Tibial artery (tissue), 4 donors: Measurements from ENCODE around the gene GRHL3.

ENCODE experiments used
- DNase-seq, 2 donors: peaks; one replicate each; pipeline ENCODE4 v3.0.0-alpha.2; 2019
- H3K27ac ChIP-seq, 2 donors: fragments of 200-600 bp; sonication (generic) in 1 of 2; 1 replicate in 1 of 2; 2 replicates in 1 of 2; pipeline ENCODE4 v1.5.1; 2018 to 2019; ENCODE audit warnings: mild to moderate bottlenecking in 1 of 2
- H3K27me3 ChIP-seq, 2 donors: fragments of 200-600 bp; sonication (generic) in 1 of 2; one replicate each; pipeline versions ENCODE4 v1.5.1 to v1.6.0; 2016 to 2019
- H3K36me3 ChIP-seq, 3 donors: fragments of 200-600 bp; sonication (generic) in 2 of 3; one replicate each; pipeline ENCODE4 v1.5.1; 2016 to 2019; ENCODE audit warnings: mild to moderate bottlenecking in 2 of 3
- H3K4me1 ChIP-seq, 4 donors: fragments of 200-600 bp; sonication (generic) in 2 of 4; 1 replicate in 3 of 4; 2 replicates in 1 of 4; pipeline ENCODE4 v1.5.1; 2016 to 2019
- H3K4me3 ChIP-seq, 2 donors: fragments of 200-600 bp; sonication (generic) in 1 of 2; 1 replicate in 1 of 2; 2 replicates in 1 of 2; pipeline ENCODE4 v1.5.1; 2018 to 2019; ENCODE audit warnings: mild to moderate bottlenecking in 2 of 2
- H3K9me3 ChIP-seq, 3 donors: fragments of 200-600 bp; sonication (generic) in 1 of 3; one replicate each; pipeline ENCODE4 v1.5.1; 2016 to 2019
- CTCF ChIP-seq, 2 experiments: fragments of 200-600 bp in 1 of 2; fragments of 450-650 bp in 1 of 2; IDR thresholded peaks; one replicate each; pipeline ENCODE4 v1.5.1; 2017 to 2019; ENCODE audit warnings: antibody characterized with exemption in 2 of 2, mild to moderate bottlenecking in 1 of 2, moderate library complexity in 1 of 2
- intact Hi-C: fragments of 100-400 bp; cut with DNase I; formaldehyde crosslinking; loops from one replicate; pipeline ENCODE4 v1.15.0; 2023; ENCODE audit warnings: low total_unique reads

The GRHL3 gene

GRCh38 chr1:24386931-24387330 lies 67.8 kb downstream of the GRHL3 start:
- intact Hi-C loops = no loop called here
- no peak for TF ChIP-seq CTCF (IDR thresholded peaks at IDR 0.05)
- Histone ChIP-seq H3K4me3 (no peak overlapping the region), H3K27me3 (peaks cover 0 to 5% of the 10 kb centered on the region in 2 donors), H3K27ac (no peak overlapping the region), H3K4me1 (peaks cover 0 to under 1% (median 0%) of the 10 kb centered on the region in 4 donors), H3K36me3 (no peaks in the 10 kb centered on the region), H3K9me3 (no peaks in the 10 kb centered on the region)
- DNase-seq = no peak

- peaks cover 0 to 8% of the 10 kb centered on the region in 2 donors for H3K27me3 ChIP-seq
- H3K27ac ChIP-seq = no peak overlapping the region
- H3K4me1 ChIP-seq = peaks cover 0 to 4% (median 0%) of the 10 kb centered on the region in 4 donors
- no peaks in the 10 kb centered on the region for H3K36me3 ChIP-seq
- no peak overlapping the region for H3K4me3 ChIP-seq
- H3K9me3 ChIP-seq = no peaks in the 10 kb centered on the region
- no peak for DNase-seq
- intact Hi-C loops = no loop called here
- no peak for TF ChIP-seq CTCF (IDR thresholded peaks at IDR 0.05)
Observed at GRCh38 chr1:24387636-24388175, 68.5 kb downstream of the GRHL3 start.

DNA sequence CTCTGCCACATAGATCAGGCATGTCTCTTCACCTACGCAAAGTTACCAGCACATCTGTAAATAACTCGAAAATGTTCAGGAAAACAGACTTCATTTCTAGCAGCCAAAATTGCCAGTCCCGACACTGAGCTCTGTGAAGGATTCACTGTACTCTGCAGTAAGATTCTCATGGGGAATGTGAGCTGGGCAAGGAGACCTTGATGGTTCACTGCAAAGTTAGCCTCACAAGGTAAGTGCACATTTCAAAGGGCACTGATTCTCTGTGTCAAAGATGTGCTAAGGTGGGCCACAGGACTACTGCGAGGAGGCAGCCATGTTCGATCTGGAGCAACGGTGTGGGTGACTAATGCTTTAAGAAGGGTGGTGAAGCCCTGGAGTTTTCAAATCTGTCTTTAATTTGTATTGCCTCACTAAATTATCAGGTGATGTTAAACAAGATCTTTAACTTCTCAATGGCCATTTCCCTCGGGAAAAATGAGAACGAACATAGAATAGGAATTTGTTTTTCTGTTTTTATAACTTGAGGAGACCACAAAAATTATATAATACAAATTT lies 69.3 kb downstream of the GRHL3 start:
- Histone ChIP-seq H3K27me3 (peaks cover 0 to 12% of the 10 kb centered on the region in 2 donors), H3K27ac (no peak overlapping the region), H3K4me3 (no peak overlapping the region), H3K9me3 (no peaks in the 10 kb centered on the region), H3K36me3 (no peaks in the 10 kb centered on the region), H3K4me1 (peaks cover 0 to 4% (median 0%) of the 10 kb centered on the region in 4 donors)
- TF ChIP-seq CTCF (IDR thresholded peaks at IDR 0.05) = no peak
- intact Hi-C loops = no loop called here
- no peak for DNase-seq

- no peak for TF ChIP-seq CTCF (IDR thresholded peaks at IDR 0.05)
- H3K27me3 ChIP-seq = peaks cover 0 to 15% of the 10 kb centered on the region in 2 donors
- no peaks in the 10 kb centered on the region for H3K9me3 ChIP-seq
- H3K4me3 ChIP-seq = no peak overlapping the region
- H3K36me3 ChIP-seq = no peaks in the 10 kb centered on the region
- no peak for DNase-seq
- H3K4me1 ChIP-seq = peaks cover 0 to 4% (median 0%) of the 10 kb centered on the region in 4 donors
- intact Hi-C loops = no loop called here
- no peak overlapping the region for H3K27ac ChIP-seq
Observed at GRCh38 chr1:24389231-24389678, 70.1 kb downstream of the GRHL3 start.

DNA sequence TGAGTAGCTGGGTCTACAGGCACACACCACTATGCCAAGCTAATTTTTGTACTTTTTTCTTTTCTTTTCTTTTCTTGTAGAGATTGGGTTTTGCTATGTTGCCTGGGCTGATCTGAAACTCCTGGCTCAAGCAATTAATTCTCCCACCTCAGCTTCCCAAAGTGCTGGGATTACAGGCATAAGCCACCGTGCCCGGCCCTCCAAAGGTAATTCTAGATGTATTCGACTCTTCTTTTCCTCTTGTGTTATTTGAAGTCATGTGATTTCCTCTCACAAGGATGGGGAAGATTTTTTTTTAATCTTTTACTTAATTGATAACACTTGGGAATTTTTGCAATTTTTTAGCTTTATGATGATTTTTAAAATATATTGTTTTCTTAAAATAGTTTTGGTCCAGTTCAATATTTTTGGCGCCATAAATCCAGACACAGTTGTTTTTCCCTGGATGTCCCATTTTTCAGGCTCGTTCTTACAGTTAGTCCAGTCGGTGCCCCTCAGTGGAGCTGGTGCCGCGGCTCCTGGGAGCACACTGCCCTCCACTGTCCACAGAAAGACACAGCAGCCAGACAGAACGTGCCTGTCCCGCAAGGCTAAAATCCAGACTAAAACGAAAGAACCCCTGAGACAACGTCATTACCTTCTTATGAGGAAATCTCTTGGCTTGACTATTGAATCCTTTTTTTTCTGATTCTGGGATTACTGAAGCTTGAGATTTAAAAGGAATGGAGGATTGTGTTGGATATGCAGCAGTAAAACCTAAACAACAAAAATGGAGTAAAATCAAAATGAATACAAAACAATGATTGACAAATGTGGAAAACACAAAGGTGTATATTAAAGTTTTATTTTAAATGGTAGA lies 72.0 kb downstream of the GRHL3 start:
- no peaks in the 10 kb centered on the region for H3K36me3 ChIP-seq
- peaks cover 0 to 15% of the 10 kb centered on the region in 2 donors for H3K27me3 ChIP-seq
- TF ChIP-seq CTCF (IDR thresholded peaks at IDR 0.05) = peak; percentile 94 to 96
- peaks cover 0 to 4% (median 0%) of the 10 kb centered on the region in 4 donors for H3K4me1 ChIP-seq
- DNase-seq = peak; percentile 79 to 85
- H3K27ac ChIP-seq = peak overlapping the region; percentile 42 to 53
- intact Hi-C loops = loop anchor here (2.0 kb wide), 1 partner anchor 192 kb away; no protein-coding TSS in a partner anchor
- H3K9me3 ChIP-seq = no peaks in the 10 kb centered on the region
- H3K4me3 ChIP-seq = no peak overlapping the region
